ENCODE data around the gene B4GALT1. TPM values are rescaled to one million over a fixed set of nuclear protein-coding genes. Genes with fewer than 3 reads are reported as not detected.

The B4GALT1 gene
- total and polyA plus RNA-seq, 4 donors = 27.2 to 130 (median 86.2) TPM

GRCh38 chr9:33151007-33151557 lies 16.1 kb downstream of the B4GALT1 start:
- peak overlapping the region; percentile 35 to 56 for H3K27ac ChIP-seq (ENCODE audit: low read depth in 1 of 2, low read length in 1 of 2)
- no peak for TF ChIP-seq CTCF (IDR thresholded peaks at IDR 0.05; ENCODE audit: control extremely low read depth, extremely low read depth)
- ATAC-seq (ENCODE audit: insufficient read depth, low FRiP score) = peak; percentile 74
- no peaks in the 10 kb centered on the region for H3K27me3 ChIP-seq (ENCODE audit: control insufficient read depth in 3 of 3, insufficient read depth in 3 of 3, low read length in 2 of 3)
- no peaks in the 10 kb centered on the region for H3K9me3 ChIP-seq (ENCODE audit: control insufficient read depth in 4 of 4, insufficient read depth in 3 of 4, low read length in 3 of 4)
- 21 to 25% methylated on average over 5 of the region's 5 CpGs for WGBS, 2 donors
- peak overlapping the region; percentile 41 to 66 for H3K9ac ChIP-seq (ENCODE audit: insufficient read depth in 1 of 2, low read length in 2 of 2)
- peaks cover 0 to 2% (median 0%) of the 10 kb centered on the region in 4 donors for H3K36me3 ChIP-seq (ENCODE audit: control insufficient read depth in 4 of 4, insufficient read depth in 4 of 4, low read length in 4 of 4)
- no peak overlapping the region for H3K4me3 ChIP-seq
- peaks cover 8 to 49% (median 15%) of the 10 kb centered on the region in 5 donors for H3K4me1 ChIP-seq (ENCODE audit: control insufficient read depth in 5 of 5, insufficient read depth in 5 of 5, low read length in 5 of 5)
- peak; percentile 51 to 79 (median 74) for DNase-seq

- 35 to 59% methylated on average over 4 of the region's 4 CpGs for WGBS, 2 donors
- peak overlapping the region in 1 of 2 donors; percentile 23 for H3K27ac ChIP-seq (ENCODE audit: low read depth in 1 of 2, low read length in 1 of 2)
Measured at GRCh38 chr9:33148367-33149014, 18.6 kb downstream of the B4GALT1 start.

GRCh38 chr9:33147416-33148169 lies 19.5 kb downstream of the B4GALT1 start:
- Histone ChIP-seq H3K4me1 (ENCODE audit: control insufficient read depth in 5 of 5, insufficient read depth in 5 of 5, low read length in 5 of 5) (peaks cover 14 to 47% (median 27%) of the 10 kb centered on the region in 5 donors), H3K36me3 (ENCODE audit: control insufficient read depth in 4 of 4, insufficient read depth in 4 of 4, low read length in 4 of 4) (no peaks in the 10 kb centered on the region), H3K27ac (ENCODE audit: low read depth in 1 of 2, low read length in 1 of 2) (no peak overlapping the region), H3K4me3 (no peak overlapping the region), H3K27me3 (ENCODE audit: control insufficient read depth in 3 of 3, insufficient read depth in 3 of 3, low read length in 2 of 3) (no peaks in the 10 kb centered on the region), H3K9ac (ENCODE audit: insufficient read depth in 1 of 2, low read length in 2 of 2) (no peak overlapping the region), H3K9me3 (ENCODE audit: control insufficient read depth in 4 of 4, insufficient read depth in 3 of 4, low read length in 3 of 4) (no peaks in the 10 kb centered on the region)
- DNase-seq (no peak), ATAC-seq (ENCODE audit: insufficient read depth, low FRiP score) (no peak)
- TF ChIP-seq CTCF (IDR thresholded peaks at IDR 0.05; ENCODE audit: control extremely low read depth, extremely low read depth) = no peak
- 74 to 90% methylated on average over 7 of the region's 7 CpGs for WGBS, 2 donors

More at GRCh38 chr9:33148367-33149014, 18.6 kb downstream of the B4GALT1 start:
- H3K4me1 ChIP-seq (ENCODE audit: control insufficient read depth in 5 of 5, insufficient read depth in 5 of 5, low read length in 5 of 5) = peaks cover 9 to 41% (median 21%) of the 10 kb centered on the region in 5 donors
- no peak overlapping the region for H3K9ac ChIP-seq (ENCODE audit: insufficient read depth in 1 of 2, low read length in 2 of 2)
- no peak overlapping the region for H3K4me3 ChIP-seq
- DNase-seq (no peak), ATAC-seq (ENCODE audit: insufficient read depth, low FRiP score) (no peak)
- no peaks in the 10 kb centered on the region for H3K9me3 ChIP-seq (ENCODE audit: control insufficient read depth in 4 of 4, insufficient read depth in 3 of 4, low read length in 3 of 4)
- no peaks in the 10 kb centered on the region for H3K36me3 ChIP-seq (ENCODE audit: control insufficient read depth in 4 of 4, insufficient read depth in 4 of 4, low read length in 4 of 4)
- H3K27me3 ChIP-seq (ENCODE audit: control insufficient read depth in 3 of 3, insufficient read depth in 3 of 3, low read length in 2 of 3) = no peaks in the 10 kb centered on the region
- no peak for TF ChIP-seq CTCF (IDR thresholded peaks at IDR 0.05; ENCODE audit: control extremely low read depth, extremely low read depth)
